GM21825 (cell line): ENCODE measurements around the gene USH2A.
"Not testable (repeated sequence)": the region's sequence is repeated elsewhere in the genome, so short reads cannot be mapped to it uniquely, and the experiment has no call there.

Experiments used
- ATAC-seq: cut with Tn5 transposase; IDR thresholded peaks from one replicate; pipeline ENCODE4 v1.9.1; 2021; ENCODE audit warnings: mild to moderate bottlenecking, moderate library complexity; ENCODE audit not compliant: unreplicated experiment

Gene USH2A

DNA sequence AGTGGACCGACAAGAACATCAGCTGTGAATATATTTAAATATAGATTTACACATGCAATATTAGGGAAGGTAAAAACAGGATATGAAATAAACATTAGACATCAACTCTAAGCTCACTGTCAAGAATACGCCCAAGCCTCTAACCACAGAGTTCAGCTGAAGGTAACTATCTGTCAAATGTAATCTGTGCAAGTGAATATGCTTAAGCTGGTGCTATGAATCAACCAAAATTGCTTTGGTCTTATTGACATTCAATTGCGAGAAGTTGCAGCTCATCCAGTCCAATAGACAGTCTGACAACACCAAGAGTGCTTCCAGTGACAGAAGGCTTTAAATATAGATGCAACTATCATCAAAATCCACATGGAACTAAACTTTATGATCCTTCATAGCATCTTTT, 32.3 kb downstream of the USH2A start:
- ATAC-seq = no peak

DNA sequence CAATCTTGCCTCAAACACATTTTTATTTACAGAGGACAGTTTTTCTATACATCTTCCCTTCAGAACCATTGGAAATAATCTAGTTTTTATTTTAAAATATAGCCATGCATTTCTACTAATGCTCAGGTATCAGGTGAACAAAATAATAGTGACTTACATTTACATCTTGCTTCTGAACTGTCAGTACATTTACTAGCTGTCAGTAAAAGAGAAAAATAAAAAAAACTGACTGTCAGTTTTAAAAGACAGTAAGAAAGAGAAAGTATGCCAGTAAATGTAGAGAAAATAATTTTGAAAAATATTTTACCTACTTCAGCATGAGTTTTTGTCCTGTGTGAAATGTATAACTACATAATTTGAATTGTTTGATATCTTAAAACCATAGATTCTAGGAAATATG, 33.5 kb downstream of the USH2A start:
- ATAC-seq = no peak

DNA sequence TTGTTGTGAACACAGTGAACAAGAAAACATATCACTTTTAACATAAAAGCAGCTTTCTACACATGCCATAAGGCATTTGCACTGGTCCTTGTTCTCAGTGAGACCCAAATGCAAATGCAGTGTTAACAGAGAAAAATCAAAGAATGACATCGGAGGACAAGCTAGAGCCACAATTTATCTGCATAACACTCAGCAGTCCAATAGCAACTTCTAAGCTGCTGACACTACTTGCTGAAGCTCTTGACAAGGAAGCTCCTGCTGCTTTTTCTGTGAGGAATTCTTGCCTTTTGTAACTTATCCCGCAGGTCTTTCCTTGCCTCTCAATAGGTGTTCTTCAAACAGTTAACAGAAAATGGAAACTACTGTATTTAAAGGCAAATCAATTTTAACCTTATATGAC, 34.7 kb downstream of the USH2A start:
- no peak for ATAC-seq

DNA sequence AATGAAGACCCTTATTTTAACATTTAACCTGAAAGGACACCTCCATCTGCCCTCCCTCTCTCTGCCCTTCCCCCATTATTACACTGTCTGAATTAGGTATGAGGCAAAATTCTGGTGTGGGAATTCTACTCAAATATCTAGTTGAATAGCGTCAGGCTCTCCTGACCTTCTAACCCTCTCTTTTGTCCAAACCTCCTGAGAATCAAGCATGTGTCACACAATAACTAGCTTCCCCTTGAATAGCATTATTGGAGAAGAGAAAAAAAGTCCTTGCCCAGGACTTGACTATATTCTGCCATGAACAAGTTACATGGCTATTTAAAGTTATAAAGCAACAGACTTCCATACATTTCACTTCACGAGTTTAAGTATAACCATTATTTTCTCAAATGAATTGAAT, 35.5 kb downstream of the USH2A start:
- no peak for ATAC-seq

DNA sequence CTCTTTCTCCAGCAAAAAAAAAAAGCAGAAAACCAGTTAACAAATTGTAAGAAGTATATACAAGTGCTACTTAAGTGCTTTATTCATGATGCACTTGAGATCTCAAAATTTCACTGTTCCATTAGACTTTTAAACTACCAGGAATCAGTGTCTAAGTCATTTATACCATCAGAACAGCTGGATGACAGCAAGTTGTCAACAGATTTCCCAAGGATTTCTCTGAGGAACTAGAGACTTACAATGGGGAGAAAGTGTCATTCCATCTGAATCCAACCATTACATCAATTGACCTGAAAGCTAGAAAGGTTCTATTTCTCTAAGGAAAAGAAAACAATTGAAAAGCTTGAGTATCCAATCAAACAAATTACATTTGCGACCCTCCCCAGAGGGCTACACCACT, 43.8 kb downstream of the USH2A start:
- no peak for ATAC-seq

DNA sequence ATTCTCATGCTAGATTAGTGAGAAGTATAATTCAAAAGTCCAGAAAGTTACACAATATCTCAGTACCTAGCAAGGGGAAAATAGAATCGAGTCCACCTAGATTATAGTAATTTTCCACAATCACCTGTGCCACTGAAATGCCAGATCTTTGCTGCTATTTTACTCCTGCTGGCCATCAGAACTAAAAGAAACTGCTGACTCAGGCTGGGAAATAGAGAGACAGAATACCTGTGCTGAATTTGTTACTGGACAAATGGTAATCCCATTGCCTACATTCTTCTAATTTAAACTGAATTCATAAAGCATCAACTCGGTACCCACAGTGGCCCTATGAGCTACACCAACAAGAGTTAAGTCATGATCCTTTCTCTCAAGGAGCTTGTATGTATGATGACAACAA, 55.0 kb downstream of the USH2A start:
- no peak for ATAC-seq

DNA sequence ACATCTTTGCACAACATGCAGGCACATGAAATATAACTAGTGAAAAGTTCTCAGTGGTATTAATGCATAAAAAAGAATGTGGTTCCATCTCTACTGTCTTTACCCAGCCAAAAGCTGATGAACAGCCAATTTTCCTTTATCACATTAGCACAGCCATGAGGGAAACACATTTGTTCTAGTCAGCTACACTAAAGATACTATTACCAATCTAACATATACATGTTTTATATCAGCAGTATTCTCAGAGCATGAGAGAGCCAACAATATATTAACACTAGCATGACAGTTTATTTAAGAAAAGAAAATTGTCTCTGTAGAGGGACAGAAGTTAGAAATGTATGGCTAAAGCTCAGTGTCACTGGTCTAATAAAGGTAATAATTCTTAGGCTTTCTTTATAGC, 56.3 kb downstream of the USH2A start:
- no peak for ATAC-seq

DNA sequence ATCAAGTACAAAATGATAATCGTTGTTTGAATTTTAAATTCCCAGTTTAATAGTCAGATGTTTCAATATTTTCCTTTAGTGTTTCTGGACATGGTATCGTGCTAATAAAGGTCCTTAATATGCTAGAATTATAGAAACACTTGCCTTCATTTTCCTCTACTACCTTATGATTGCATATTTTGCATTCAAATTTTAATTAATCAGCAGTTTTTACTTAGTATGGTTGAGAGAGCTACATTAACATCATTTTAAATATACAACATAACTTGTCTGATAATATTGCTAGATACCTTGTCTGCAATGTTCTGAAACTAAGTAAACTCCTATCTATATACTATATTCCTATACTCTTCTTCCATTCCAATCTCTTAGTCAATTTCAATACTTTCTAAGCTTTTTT, 66.3 kb downstream of the USH2A start:
- no peak for ATAC-seq

DNA sequence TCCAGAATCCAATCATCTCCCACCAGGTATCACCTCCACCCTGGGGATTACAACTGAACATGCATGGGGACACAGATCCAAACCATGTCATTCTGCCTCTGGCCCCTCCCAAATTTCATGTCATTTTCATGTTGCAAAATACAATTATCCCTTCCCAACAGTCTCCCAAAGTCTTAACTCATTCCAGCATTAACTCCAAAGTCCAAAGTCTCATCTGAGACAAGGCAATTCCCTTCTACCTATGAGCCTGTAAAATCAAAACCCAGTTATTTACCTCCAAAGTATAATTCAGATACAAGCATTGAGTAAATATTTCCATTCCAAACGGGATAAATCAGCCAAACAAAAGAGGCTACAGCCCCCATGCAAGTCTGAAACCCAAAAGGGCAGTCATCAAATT, 73.1 kb downstream of the USH2A start:
- no peak for ATAC-seq

DNA sequence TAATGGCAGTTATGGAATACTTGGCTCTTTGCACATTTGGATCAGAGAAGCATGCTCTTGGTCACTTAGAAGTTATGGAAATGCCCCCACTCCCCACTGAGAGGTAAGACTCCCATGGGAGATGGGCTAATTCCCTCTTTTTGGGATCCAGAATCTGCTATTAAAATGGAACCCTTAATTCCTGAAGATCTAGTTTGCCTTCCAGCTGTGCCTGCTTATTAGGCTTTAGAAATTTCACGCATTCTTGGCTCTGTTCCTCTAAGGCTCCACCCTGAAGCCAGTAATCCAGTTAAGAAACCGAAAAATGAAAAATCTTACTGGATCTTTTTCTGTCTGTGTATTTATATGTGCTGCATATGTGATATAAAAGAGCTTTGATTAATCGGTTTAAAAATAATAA, 76.7 kb downstream of the USH2A start:
- no peak for ATAC-seq

DNA sequence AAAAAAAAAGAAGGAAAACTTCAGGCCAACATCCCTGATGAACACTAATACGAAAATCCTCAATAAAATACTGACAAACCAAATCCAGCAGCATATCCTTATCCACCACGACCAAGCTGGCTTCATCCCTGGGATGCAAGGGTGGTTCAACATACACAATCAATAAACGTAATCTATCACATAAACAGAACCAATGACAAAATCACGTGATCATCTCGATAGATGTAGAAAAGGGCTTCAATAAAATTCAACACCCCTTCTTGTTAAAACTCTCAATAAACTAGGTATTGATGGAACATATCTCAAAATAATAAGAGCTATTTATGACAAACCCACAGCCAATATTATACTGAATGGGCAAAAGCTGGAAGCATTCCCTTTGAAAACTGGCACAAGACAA, 82.7 kb downstream of the USH2A start:
- ATAC-seq = not testable (repeated sequence)

DNA sequence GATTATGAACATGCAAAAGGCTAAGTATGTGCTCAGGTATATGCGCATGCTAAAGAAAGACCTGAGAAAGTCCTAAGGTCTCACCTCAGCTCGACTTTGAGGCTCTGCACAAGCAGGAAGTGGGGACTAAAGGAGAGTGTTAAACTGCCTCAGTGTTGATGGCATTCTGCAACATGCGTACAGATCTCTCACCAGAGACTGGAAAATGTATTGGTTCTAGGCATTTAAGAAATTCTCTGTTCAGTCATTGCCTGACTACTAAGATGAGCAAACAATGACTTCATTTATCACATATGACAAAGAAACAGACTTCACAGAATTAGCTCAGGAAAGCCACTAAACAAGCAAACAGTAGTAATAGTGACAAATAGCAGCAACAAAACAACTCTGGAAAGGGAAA, 90.8 kb downstream of the USH2A start:
- ATAC-seq = no peak

DNA sequence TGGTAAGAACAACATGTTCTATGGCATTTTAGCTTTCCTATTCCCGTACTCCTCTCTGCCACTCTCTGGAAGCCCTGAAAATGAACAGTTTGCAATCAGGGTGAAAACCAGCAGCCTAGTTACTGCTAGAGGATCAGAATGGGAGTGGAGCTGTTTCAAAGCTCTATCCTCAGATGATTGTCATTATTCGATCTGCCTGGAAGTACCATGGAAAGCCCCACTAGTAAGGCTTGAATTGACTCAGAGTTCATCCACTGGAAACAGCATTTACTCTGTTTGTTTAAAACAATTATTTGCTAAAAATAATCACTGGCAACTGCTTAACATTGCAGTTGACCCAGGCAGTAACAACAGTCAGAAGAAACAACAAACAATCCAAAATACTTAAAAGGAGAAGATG, 91.2 kb downstream of the USH2A start:
- no peak for ATAC-seq

DNA sequence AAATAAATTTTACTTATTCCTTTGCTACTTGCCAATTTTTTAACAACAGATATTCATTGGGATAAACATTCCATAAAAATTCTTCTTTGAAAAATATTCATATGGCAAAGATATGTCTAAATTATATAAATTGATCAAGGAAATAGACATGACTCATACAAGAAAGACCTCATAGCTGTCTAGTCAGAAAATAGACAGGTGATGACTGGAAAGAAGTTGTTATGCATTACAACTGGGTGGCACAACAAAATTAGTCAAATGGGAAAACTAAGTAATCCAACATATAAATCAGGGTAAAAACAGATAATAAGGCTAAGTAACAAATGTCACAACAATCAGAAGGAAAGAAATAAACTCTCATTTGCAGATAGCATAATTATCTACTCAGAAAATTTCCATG, 92.0 kb downstream of the USH2A start:
- no peak for ATAC-seq

DNA sequence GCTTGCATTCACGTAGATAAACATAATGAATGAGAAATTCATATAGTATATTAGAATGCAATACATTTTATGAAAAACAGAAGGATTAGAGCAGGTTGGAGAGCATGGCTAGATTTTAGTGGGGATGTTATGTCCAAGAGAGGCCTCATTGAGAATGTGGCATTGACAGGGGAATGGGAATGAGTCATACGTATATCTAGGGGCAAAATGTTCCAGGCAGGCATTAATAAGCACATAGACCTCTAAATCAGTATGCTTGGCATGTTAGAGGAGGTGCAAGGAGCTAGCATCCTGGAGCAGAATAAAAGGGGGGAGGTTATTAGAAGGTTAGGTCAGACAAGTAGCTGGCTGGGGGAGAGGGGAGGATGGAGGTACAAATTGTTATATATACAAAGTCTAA, 93.0 kb downstream of the USH2A start:
- no peak for ATAC-seq

DNA sequence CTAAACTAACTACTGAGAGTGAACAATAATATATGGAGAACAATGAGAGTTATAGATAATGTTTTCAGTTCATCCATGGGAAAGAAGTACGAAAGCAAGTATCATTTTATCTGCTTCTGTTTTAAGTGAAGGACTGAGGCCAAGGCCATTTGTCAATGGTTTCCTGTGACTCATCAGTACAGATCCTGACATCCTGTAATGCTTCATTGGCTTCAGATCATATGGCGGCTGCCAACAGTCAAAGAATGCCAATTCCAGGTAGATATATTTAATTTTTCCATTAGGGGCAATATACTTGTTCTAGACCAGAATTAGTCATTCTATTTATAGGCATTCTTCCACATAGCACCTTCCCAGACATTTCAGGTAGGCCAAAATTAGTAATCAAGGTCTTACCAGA, 97.3 kb downstream of the USH2A start:
- no peak for ATAC-seq

DNA sequence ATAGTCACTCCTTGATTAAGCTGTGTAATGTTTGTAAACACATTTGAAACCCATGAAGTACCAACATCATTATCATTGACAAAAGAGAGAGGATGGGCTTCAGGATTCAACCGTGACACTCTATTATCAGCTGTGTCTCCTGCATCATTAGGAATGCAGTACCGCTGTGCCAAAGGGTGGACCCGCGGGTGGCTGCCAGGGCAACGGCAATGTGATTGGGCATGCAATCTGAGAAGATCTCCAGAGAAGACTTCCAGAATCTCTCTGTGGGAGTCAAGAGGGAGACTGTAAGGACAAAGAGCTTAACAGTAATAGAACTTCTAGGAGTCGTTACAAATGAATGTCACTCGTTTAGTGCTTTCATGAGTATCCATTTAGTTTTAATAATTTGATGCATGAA, 97.9 kb downstream of the USH2A start:
- ATAC-seq = no peak

DNA sequence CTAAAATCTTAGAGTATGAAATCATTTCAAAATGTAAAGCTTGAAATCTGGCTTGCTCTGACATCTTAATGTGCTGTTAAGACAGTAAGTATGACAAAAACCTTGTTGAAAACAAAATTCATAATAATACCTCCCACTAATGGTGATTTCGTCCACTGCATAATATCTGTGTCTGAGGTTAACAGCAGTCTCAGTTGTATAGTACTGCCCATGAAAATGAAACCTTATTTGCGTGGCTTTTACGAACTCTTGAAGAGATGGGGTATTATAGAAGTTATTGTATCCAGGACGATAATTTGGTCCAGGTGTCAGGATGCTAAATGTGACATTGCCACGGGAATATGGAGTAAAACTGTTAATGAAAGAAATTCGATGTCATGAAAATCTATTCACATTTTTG, 99.9 kb downstream of the USH2A start:
- no peak for ATAC-seq

DNA sequence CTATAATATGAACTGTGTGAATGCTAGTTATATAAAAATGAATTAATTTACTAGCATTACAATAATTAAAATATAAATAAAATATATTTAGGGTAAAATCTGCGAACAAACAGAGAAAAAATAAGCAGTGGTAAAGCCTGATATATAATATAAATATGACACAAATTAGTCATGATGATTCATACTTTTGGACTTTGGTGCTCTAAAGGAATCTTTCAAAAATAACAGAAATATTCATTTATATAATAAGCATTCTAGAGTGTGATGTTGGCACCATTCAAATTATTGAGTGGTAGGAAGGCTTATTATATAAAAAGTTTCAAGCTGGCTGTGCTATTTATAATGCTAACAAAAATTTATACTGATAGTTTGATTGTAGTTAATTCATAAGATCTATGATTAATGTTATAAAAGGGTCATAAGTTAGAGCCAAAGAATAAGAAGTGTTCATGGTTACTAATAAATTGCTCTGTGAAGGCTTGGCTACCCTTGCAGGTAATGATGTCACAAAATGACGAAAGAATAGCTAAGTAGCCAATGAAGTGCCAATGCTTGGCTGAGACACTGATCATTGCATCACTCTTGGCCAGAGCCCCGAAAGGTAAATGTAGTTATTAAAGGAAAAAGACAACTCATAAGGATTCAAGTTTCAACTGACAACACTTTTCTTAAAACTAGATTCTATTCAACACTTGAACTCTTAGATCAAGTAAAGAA, 108.7 kb downstream of the USH2A start:
- no peak for ATAC-seq

DNA sequence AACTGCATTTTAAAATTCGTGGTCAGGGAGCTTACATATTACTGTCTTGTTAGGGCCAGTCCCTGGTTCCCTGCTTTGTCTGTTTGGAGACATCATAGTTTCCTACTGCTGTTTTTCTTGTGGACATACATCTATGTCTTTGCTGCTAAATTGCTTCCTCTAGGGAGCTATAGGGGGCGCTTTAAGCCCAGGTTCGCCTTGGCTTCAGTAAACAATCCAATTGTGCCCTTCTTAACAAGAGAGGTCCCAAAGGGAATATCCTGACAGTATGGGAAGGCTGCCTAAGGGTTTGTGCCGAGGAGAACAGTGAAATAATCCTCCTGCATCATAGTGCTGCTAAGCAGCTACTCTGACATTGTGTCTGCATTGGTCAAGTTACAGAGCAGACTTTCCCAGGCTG, 112.5 kb downstream of the USH2A start:
- ATAC-seq = no peak

DNA sequence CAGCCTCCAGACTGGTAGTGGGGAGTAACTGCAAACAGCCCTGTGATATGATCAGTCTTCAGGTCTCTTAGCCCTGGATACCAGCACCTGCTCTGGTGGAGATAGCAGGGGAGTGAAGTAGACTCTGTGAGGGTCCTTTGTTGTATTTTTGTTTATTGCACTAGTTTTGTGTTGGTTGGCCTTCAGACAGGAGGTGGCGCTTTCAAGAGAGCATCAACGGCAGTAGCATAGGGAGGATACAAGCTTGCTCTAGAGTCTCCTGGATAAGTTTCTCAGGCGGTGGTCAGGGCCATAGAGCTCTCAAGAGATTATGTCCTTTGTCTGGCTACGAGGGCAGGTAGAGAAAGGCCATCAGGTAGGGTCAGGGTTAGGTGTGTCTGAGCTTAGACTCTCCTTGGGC, 116.4 kb downstream of the USH2A start:
- ATAC-seq = no peak

DNA sequence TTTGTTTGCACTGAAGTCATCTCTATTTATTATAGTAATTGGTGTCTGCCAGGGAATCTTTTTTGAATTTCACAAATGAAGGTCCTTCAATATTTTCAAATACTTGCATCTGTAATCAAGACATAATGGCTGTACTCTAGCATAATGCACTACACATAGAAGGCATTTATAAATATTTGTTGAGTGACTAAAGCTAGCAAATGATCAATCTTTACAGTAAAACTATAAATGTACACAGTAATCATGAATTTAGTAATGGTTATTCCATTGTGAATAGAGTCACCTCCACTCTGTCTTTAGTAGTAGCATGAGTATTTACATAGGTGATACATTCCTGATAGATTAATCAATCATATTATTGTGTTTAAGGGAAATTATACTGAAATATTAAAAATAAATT, 119.6 kb downstream of the USH2A start:
- ATAC-seq = no peak

DNA sequence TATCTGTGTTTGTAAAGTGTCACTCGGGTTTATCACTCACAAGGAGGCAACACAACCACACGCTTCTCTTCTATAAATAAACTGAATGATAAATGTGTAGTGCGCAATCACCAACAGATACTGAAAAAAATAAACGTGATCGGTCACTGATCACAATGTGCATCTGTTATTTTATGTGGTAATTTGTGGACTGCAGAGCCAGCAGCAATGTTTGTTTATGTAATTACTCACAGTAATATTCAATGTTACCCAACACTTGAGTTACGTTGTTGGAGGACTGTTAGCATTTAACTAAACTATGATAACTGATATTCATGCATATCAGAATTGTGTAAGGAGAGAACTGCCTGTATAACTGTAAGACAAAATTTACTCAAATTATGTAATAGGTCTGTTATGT, 129.6 kb downstream of the USH2A start:
- no peak for ATAC-seq

DNA sequence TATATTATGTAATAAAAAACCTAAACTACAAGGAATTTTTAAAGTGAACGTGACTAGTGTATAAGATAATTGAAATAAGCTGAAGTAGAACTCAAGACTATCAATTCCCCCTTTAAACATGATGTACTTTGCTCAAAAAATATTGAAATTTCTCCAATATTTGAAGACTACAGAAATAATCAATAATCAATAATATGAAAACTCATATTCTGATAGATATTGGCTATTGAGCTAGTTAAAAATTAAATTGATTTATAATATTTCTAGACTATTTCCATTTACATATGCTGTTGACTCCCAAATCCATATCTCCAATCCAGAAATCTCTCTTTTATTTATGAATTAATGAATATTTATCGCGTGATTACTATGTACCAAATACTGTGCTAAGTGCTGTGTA, 133.2 kb downstream of the USH2A start:
- ATAC-seq = no peak
